Measurements from ENCODE around the gene C1QTNF2. TPM values are rescaled to one million over a fixed set of nuclear protein-coding genes. Genes with fewer than 3 reads are reported as not detected.
"Not testable (repeated sequence)": the region's sequence is repeated elsewhere in the genome, so short reads cannot be mapped to it uniquely, and the experiment has no call there.

C1QTNF2 gene
- total and polyA plus RNA-seq, 3 donors from 2014 or later: 3.7 to 8.2 (median 6.4) TPM

- WGBS, 2 donors: 42 to 44% methylated on average over 4 of the region's 4 CpGs
- intact Hi-C loops (cut with DNase I; ENCODE audit: low total_unique reads): no loop called here
- no peaks in the 10 kb centered on the region for H3K27me3 ChIP-seq
- peak; percentile 44 for DNase-seq
- H3K9me3 ChIP-seq: no peaks in the 10 kb centered on the region
- no peak overlapping the region for H3K4me3 ChIP-seq
- H3K4me1 ChIP-seq: peaks cover 44% of the 10 kb centered on the region
- no peaks in the 10 kb centered on the region for H3K36me3 ChIP-seq (ENCODE audit: low read depth, missing control alignments)
- H3K27ac ChIP-seq: peak overlapping the region; percentile 77 to 78
- no peak for TF ChIP-seq POLR2A (IDR thresholded peaks at IDR 0.05)
- TF ChIP-seq, protein P1, sequence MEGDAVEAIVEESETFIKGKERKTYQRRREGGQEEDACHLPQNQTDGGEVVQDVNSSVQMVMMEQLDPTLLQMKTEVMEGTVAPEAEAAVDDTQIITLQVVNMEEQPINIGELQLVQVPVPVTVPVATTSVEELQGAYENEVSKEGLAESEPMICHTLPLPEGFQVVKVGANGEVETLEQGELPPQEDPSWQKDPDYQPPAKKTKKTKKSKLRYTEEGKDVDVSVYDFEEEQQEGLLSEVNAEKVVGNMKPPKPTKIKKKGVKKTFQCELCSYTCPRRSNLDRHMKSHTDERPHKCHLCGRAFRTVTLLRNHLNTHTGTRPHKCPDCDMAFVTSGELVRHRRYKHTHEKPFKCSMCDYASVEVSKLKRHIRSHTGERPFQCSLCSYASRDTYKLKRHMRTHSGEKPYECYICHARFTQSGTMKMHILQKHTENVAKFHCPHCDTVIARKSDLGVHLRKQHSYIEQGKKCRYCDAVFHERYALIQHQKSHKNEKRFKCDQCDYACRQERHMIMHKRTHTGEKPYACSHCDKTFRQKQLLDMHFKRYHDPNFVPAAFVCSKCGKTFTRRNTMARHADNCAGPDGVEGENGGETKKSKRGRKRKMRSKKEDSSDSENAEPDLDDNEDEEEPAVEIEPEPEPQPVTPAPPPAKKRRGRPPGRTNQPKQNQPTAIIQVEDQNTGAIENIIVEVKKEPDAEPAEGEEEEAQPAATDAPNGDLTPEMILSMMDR (IDR thresholded peaks at IDR 0.05): no peak
Observed at GRCh38 chr5:160342413-160342941, 27.9 kb downstream of the C1QTNF2 start.

DNA sequence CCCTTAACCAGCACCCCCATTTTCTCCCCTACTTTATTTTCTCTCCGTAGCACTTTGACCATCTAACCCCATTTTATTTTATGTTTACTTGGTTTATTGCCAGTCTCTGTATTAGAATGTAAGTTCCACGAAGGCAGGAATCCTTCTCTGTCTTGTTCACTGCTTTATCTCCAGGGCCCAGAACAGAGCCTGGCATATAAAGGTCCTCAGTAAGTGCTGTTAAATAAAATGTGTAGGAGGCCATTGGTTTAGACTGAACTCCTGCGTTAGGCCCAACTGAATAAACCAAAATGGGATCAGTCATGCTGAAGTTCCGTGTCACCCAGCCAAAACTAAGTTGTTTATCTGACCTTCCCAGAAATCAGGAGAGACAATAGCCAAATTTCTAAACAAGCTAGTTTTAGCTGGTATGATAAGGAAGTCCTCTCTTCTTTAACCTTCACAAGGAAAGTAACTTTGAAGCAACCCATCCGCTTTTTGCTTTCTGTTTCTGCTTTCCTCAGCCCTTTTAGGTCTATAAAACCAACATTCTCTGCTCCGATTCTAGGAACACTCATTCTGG, 29.0 kb downstream of the C1QTNF2 start:
- 34 to 47% methylated on average over 6 of the region's 6 CpGs for WGBS, 2 donors
- H3K36me3 ChIP-seq (ENCODE audit: low read depth, missing control alignments): no peaks in the 10 kb centered on the region
- intact Hi-C loops (cut with DNase I; ENCODE audit: low total_unique reads): no loop called here
- no peaks in the 10 kb centered on the region for H3K27me3 ChIP-seq
- DNase-seq: no peak
- no peak for TF ChIP-seq POLR2A (IDR thresholded peaks at IDR 0.05)
- TF ChIP-seq, protein P1 (IDR thresholded peaks at IDR 0.05): no peak
- H3K4me3 ChIP-seq: no peak overlapping the region
- H3K9me3 ChIP-seq: no peaks in the 10 kb centered on the region
- H3K4me1 ChIP-seq: peaks cover 41% of the 10 kb centered on the region
- peak overlapping the region; percentile 77 to 78 for H3K27ac ChIP-seq

- H3K4me3 ChIP-seq; DNase-seq; H3K27me3 ChIP-seq; H3K36me3 ChIP-seq (ENCODE audit: low read depth, missing control alignments); intact Hi-C loops (cut with DNase I; ENCODE audit: low total_unique reads); H3K9me3 ChIP-seq: not testable (repeated sequence)
- H3K4me1 ChIP-seq: peaks cover 41% of the 10 kb centered on the region
- peak overlapping the region; percentile 77 to 78 for H3K27ac ChIP-seq
Observed at GRCh38 chr5:160340513-160340912, 29.9 kb downstream of the C1QTNF2 start.

DNA sequence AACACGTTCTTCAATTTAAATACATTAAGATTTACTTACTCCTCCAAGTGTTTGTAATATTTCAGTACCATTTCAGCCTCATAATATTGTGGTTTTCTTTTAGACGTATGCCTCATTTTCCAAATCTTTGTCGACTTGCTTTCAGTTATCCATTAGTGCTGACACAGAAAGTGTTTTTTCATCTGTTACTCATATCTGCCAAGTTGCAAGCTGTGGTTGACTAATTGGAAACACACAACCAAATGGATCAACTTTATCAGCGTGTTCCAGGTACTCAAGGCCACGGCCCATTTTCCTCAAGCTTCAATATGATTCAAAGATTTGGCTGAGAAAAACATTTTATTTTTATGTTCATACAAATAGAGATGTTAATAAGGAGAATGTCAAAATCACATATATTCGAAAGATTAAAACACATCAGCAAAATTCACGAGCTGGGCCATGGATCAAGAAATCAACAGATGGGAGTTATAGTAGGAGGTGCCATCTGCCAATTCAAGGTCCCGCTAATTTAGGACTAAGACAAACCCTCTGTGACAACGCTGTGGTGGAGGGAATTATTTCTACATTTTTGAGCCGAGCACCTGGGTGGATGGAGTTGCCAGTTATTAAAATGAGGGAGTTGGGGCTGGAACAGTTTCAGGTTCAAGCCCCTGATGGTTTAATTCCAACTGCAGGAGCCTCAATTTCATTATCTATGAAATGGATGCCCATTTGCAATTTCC, 30.9 kb downstream of the C1QTNF2 start:
- WGBS, 2 donors: 37 to 45% methylated on average over 10 of the region's 10 CpGs
- TF ChIP-seq POLR2A (IDR thresholded peaks at IDR 0.05): no peak
- TF ChIP-seq, protein P1 (IDR thresholded peaks at IDR 0.05): no peak
- H3K27me3 ChIP-seq: no peaks in the 10 kb centered on the region
- no peak overlapping the region for H3K4me3 ChIP-seq
- no peaks in the 10 kb centered on the region for H3K9me3 ChIP-seq
- intact Hi-C loops (cut with DNase I; ENCODE audit: low total_unique reads): no loop called here
- DNase-seq: no peak
- peaks cover 41% of the 10 kb centered on the region for H3K4me1 ChIP-seq
- H3K36me3 ChIP-seq (ENCODE audit: low read depth, missing control alignments): no peaks in the 10 kb centered on the region
- peak overlapping the region; percentile 77 to 78 for H3K27ac ChIP-seq

DNA sequence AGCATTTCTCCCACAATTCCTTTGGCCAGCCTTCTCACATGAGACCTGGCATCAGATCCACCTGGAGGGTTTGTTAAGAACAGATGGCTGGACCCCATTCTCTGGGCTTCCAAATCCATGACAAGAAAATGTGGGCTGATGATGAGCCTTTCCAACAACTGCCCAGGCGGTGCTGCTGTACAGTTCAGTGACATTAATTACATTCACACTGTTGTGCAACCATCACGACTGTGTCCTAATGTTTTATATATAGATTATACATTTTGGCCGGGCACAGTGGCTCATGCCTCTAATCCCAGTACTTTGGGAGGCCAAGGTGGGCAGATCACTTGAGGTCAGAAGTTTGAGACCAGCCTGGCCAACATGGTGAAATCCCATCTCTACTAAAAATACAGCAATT, 35.7 kb downstream of the C1QTNF2 start:
- H3K36me3 ChIP-seq (ENCODE audit: low read depth, missing control alignments); H3K9me3 ChIP-seq; H3K27me3 ChIP-seq; intact Hi-C loops (cut with DNase I; ENCODE audit: low total_unique reads); DNase-seq; H3K27ac ChIP-seq; H3K4me1 ChIP-seq; H3K4me3 ChIP-seq: not testable (repeated sequence)
- 88% methylated on average over 3 of the region's 3 CpGs for WGBS, 2 donors
